ENCODE measurements around the gene BANF1. TPM values are rescaled to one million over a fixed set of nuclear protein-coding genes. Genes with fewer than 3 reads are reported as not detected.

BANF1 gene
- total and polyA plus RNA-seq, 2 donors (not counting 3 experiments of a cell fraction or from before 2014, with no cell fraction given) = 269 to 376 TPM

DNA sequence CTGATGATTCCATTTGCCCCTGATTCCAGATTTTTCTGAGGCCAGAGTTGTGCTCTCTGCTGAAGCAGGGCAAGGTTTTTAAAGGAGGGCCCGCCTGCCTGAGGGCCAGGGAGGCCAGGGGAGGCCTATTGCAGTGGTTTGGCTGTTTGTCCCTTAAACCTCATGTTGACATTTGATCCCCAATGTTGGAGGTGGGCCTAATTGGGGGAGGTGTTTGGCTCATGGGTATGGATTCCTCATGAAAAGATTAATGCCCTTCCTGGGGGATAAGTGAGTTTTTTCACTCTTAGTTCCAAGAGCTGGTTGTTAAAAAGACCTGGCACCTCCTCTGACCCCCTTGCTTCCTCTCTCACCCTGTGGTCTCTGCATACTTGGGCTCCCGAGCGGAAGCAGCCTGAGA is 37.5 kb downstream of the BANF1 start:
- H3K4me1 ChIP-seq (ENCODE audit: control insufficient read depth, extremely low read depth, insufficient read depth, low read length) = no peaks in the 10 kb centered on the region
- H3K4me3 ChIP-seq (replicated peaks in 1 of 3; ENCODE audit: insufficient read depth in 1 of 3, low read depth in 1 of 3, low read length in 3 of 3) = no peak overlapping the region
- H3K79me2 ChIP-seq (ENCODE audit: control insufficient read depth, insufficient read depth, low read length) = no peaks in the 10 kb centered on the region
- POLR2A ChIA-PET = no interaction called here
- no peak overlapping the region for H3K4me2 ChIP-seq (ENCODE audit: insufficient read depth, low read length)
- TF ChIP-seq JUN (IDR thresholded peaks at IDR 0.05; ENCODE audit: borderline replicate concordance, insufficient read depth, insufficient read length, low read depth) (no peak), FOS (IDR thresholded peaks at IDR 0.05; ENCODE audit: borderline replicate concordance, insufficient read depth, low read length) (no peak), MYC (IDR thresholded peaks at IDR 0.05; ENCODE audit: low read depth, low read length) (no peak), GATA2 (IDR thresholded peaks at IDR 0.05; ENCODE audit: insufficient read depth, insufficient read length, low read depth, low read length) (no peak), POLR2AphosphoS5 (IDR thresholded peaks at IDR 0.05; ENCODE audit: insufficient read depth, low read depth, low read length) (no peak), POLR2A (IDR thresholded peaks at IDR 0.05; ENCODE audit: low read depth, low read length) (no peak)
- TF ChIP-seq, protein P1, sequence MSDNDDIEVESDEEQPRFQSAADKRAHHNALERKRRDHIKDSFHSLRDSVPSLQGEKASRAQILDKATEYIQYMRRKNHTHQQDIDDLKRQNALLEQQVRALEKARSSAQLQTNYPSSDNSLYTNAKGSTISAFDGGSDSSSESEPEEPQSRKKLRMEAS (IDR thresholded peaks at IDR 0.05; ENCODE audit: insufficient read depth, insufficient read length) = no peak
- TF ChIP-seq, protein P2, sequence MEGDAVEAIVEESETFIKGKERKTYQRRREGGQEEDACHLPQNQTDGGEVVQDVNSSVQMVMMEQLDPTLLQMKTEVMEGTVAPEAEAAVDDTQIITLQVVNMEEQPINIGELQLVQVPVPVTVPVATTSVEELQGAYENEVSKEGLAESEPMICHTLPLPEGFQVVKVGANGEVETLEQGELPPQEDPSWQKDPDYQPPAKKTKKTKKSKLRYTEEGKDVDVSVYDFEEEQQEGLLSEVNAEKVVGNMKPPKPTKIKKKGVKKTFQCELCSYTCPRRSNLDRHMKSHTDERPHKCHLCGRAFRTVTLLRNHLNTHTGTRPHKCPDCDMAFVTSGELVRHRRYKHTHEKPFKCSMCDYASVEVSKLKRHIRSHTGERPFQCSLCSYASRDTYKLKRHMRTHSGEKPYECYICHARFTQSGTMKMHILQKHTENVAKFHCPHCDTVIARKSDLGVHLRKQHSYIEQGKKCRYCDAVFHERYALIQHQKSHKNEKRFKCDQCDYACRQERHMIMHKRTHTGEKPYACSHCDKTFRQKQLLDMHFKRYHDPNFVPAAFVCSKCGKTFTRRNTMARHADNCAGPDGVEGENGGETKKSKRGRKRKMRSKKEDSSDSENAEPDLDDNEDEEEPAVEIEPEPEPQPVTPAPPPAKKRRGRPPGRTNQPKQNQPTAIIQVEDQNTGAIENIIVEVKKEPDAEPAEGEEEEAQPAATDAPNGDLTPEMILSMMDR (IDR thresholded peaks at IDR 0.05; ENCODE audit: extremely low read depth in 1 of 2, insufficient read depth in 1 of 2, low read depth in 1 of 2, low read length in 2 of 2) = no peak
- H2AFZ ChIP-seq (ENCODE audit: low read depth, low read length) = no peak overlapping the region
- no peak for DNase-seq (ENCODE audit: low read depth, low spot score)
- peaks cover 0 to 8% of the 10 kb centered on the region in 2 experiments for H3K27me3 ChIP-seq (ENCODE audit: control insufficient read depth in 2 of 2, insufficient read depth in 2 of 2, low read length in 2 of 2)
- BruUV-seq (replicated peaks) = no TSS peak
- dilution Hi-C loops (cut with MboI; ENCODE audit: extremely low pct_ligation_motif_present, low sequenced_read_pairs) (no loop called here), intact Hi-C loops (cut with micrococcal nuclease) (no loop called here)
- no peak overlapping the region for H3K9ac ChIP-seq (replicated peaks; ENCODE audit: extremely low read depth, insufficient read depth, low read length)
- no peaks in the 10 kb centered on the region for H3K9me3 ChIP-seq (replicated peaks; ENCODE audit: control insufficient read depth, insufficient read depth, low read length)
- H3K9me1 ChIP-seq (replicated peaks; ENCODE audit: control insufficient read depth, extremely low read depth, insufficient read depth, low read length) = no peaks in the 10 kb centered on the region
- CTCF ChIA-PET = interaction anchor here (1.3 to 2.5 kb wide), 2 partner anchors 10 to 17 kb away, joined by 3 to 10 read pairs; no protein-coding TSS in a partner anchor
- H4K20me1 ChIP-seq (replicated peaks; ENCODE audit: control insufficient read depth, extremely low read depth, insufficient read depth, low read length) = no peaks in the 10 kb centered on the region
- H3K27ac ChIP-seq (ENCODE audit: insufficient read depth, low read depth, low read length) = no peak overlapping the region
- no peak for FAIRE-seq
- no peaks in the 10 kb centered on the region for H3K36me3 ChIP-seq (ENCODE audit: control insufficient read depth in 2 of 2, extremely low read depth in 1 of 2, insufficient read depth in 2 of 2, low read length in 2 of 2)

All from endothelial cell of umbilical vein (primary cell).